GM12878 (cell line): ENCODE measurements around the gene LAMP5. TPM values are rescaled to one million over a fixed set of nuclear protein-coding genes. Genes with fewer than 3 reads are reported as not detected.

ENCODE experiments used
- ATAC-seq: fragments of 200-7000 bp; cut with Tn5 transposase; 3 replicates; pipeline ENCODE4 v1.9.1; 2020; ENCODE audit warnings: mild to moderate bottlenecking, moderate library complexity
- BruUV-seq: library from RNA; stranded (reverse); fragments of 400-500 nt; replicated peaks from 2 replicates; lab custom pipeline; 2021; lab: Mats Ljungman, UMichigan
- CTCF ChIA-PET: fragments of 300-600 bp; sonication (Branson Sonifier 250); formaldehyde crosslinking; extraction: SDS; loops from one replicate; lab custom pipeline; 2021; ENCODE audit warnings: inconsistent platforms; lab: Yijun Ruan, JAX
- POLR2A ChIA-PET: fragments of 350-600 bp; formaldehyde crosslinking; extraction: SDS; loops from one replicate; lab custom pipeline; 2021; ENCODE audit warnings: inconsistent platforms; lab: Charles Lee
- RAD21 ChIA-PET: fragments of 300-600 bp; sonication (Branson Sonifier 250); formaldehyde crosslinking; loops from one replicate; lab custom pipeline; 2023; ENCODE audit warnings: antibody characterized with exemption; ENCODE audit not compliant: unreplicated experiment; lab: Charles Lee
- SMC1A ChIA-PET: fragments of 300-600 bp; sonication (Branson Sonifier 250); formaldehyde crosslinking; loops from one replicate; lab custom pipeline; 2023; ENCODE audit not compliant: unreplicated experiment, uncharacterized antibody; lab: Charles Lee
- DNase-seq: peaks from one replicate; pipeline ENCODE4 v3.0.0-alpha.2; 2011; ENCODE audit warnings: low read depth, low spot score
- FAIRE-seq: peaks from 3 replicates; lab custom pipeline; 2011; peaks lifted over from hg19 to GRCh38; lab: Jason Lieb, UNC
- H2AFZ ChIP-seq: 2 replicates; pipeline ENCODE4 v1.6.0; 2011; ENCODE audit warnings: low read depth, low read length, control low read depth; ENCODE audit not compliant: control insufficient read depth
- H3K27ac ChIP-seq: 2 replicates; pipeline ENCODE4 v1.5.1; 2011; ENCODE audit warnings: control low read depth; ENCODE audit not compliant: control insufficient read depth, insufficient read depth
- H3K27me3 ChIP-seq, 2 experiments: replicated peaks in 1 of 2; 2 replicates each; pipeline versions ENCODE4 v1.6.0 to v1.6.1; 2011; ENCODE audit warnings: low read length in 1 of 2; ENCODE audit not compliant: control insufficient read depth in 2 of 2, insufficient read depth in 2 of 2
- H3K36me3 ChIP-seq, 2 experiments: 2 replicates each; pipeline ENCODE4 v1.5.1; 2011; ENCODE audit warnings: low read length in 1 of 2; ENCODE audit not compliant: control insufficient read depth in 2 of 2, insufficient read depth in 2 of 2
- H3K4me1 ChIP-seq: 2 replicates; pipeline ENCODE4 v1.6.1; 2011; ENCODE audit warnings: mild to moderate bottlenecking, low read length, moderate library complexity, mixed read lengths; ENCODE audit not compliant: control insufficient read depth, insufficient read depth
- H3K4me2 ChIP-seq: 2 replicates; pipeline ENCODE4 v1.6.0; 2011; ENCODE audit warnings: control low read depth; ENCODE audit not compliant: control insufficient read depth, insufficient read depth
- H3K4me3 ChIP-seq: fragments of 200-600 bp; sonication (generic); 2 replicates; pipeline ENCODE4 v1.5.1; 2016
- H3K79me2 ChIP-seq: 2 replicates; pipeline ENCODE4 v1.6.0; 2011; ENCODE audit warnings: low read length; ENCODE audit not compliant: control insufficient read depth, insufficient read depth
- H3K9ac ChIP-seq: 2 replicates; pipeline ENCODE4 v1.8.0; 2011; ENCODE audit warnings: low read length, control low read depth, mixed read lengths; ENCODE audit not compliant: control insufficient read depth, insufficient read depth
- H3K9me3 ChIP-seq: replicated peaks from 3 replicates; pipeline ENCODE4 v1.5.1; 2011; ENCODE audit warnings: mild to moderate bottlenecking, low read length; ENCODE audit not compliant: control insufficient read depth, insufficient read depth
- H4K20me1 ChIP-seq: 2 replicates; pipeline ENCODE4 v1.6.0; 2011; ENCODE audit not compliant: control insufficient read depth, insufficient read depth
- DPF2 ChIP-seq: fragments of 450-650 bp; IDR thresholded peaks from 2 replicates; pipeline ENCODE4 v1.6.1; 2017; ENCODE audit warnings: mild to moderate bottlenecking
- GATAD2B ChIP-seq: fragments of 450-650 bp; conservative IDR thresholded peaks from 2 replicates; pipeline ENCODE4 v1.6.1; 2017; ENCODE audit warnings: low read depth, mild to moderate bottlenecking, moderate library complexity
- NR2F1 ChIP-seq: fragments of 450-650 bp; conservative IDR thresholded peaks from 2 replicates; pipeline ENCODE4 v1.6.1; 2017; ENCODE audit warnings: mild to moderate bottlenecking
- SMAD1 ChIP-seq: fragments of 450-650 bp; IDR thresholded peaks from 2 replicates; pipeline ENCODE4 v1.6.1; 2018; ENCODE audit warnings: mild to moderate bottlenecking, low read depth; ENCODE audit not compliant: partially characterized antibody
- TAF1 ChIP-seq: IDR thresholded peaks from 2 replicates; pipeline ENCODE4 v1.6.1; 2011; ENCODE audit warnings: mild to moderate bottlenecking, low read depth, low read length, borderline replicate concordance
- USF1 ChIP-seq: IDR thresholded peaks from 2 replicates; pipeline ENCODE4 v1.6.1; 2011; ENCODE audit warnings: borderline replicate concordance, low read depth, mild to moderate bottlenecking, moderate library complexity, mixed read lengths, low read length; ENCODE audit not compliant: insufficient read depth; ENCODE audit errors: extremely low read length
- ZBTB4 ChIP-seq: fragments of 450-650 bp; formaldehyde crosslinking; IDR thresholded peaks from 2 replicates; pipeline ENCODE4 v1.4.0; 2022; ENCODE audit warnings: mild to moderate bottlenecking, moderate library complexity
- WGBS: methylation state at CpG from one replicate; pipeline ENCODE4 v1.1.6; 2016; ENCODE audit warnings: low lambda C conversion rate; ENCODE audit not compliant: insufficient replicate concordance, insufficient coverage; ENCODE audit errors: missing lambda C conversion rate; 5-methylcytosine and 5-hydroxymethylcytosine counted together
- in situ Hi-C: fragments of 300-500 bp; cut with MboI; formaldehyde crosslinking; loops from 9 replicates; pipeline ENCODE4 v1.14.3; 2018; ENCODE audit warnings: mixed read lengths
- intact Hi-C: fragments of 100-400 bp; cut with micrococcal nuclease; formaldehyde crosslinking; loops from one replicate; pipeline ENCODE4 v1.14.2; 2022; ENCODE audit not compliant: unreplicated experiment
- polyA plus RNA-seq, 11 experiments: library from polyadenylated mRNA; depleted of rRNA in 4 of 11; unstranded in 6 of 11; stranded (reverse) in 5 of 11; fragments of >200 nt; fragmentation: Nextera tagmentation in 4 of 11; fragmentation: Illumina TruSeq in 1 of 11; extraction: Ambion mirVana in 4 of 11; extraction: Trizol in 1 of 11; gene quantifications; 1 replicate in 1 of 11; 2 replicates in 10 of 11; pipeline versions ENCODE4 v1.2.1 to v1.2.3, GENCODE V29; 2011 to 2016; ENCODE audit warnings: inconsistent platforms in 2 of 11, missing spikeins in 2 of 11, low read depth in 1 of 11
- total RNA-seq, 4 experiments: library from RNA; depleted of rRNA in 3 of 4; stranded (reverse); fragments of >200 nt in 3 of 4; fragmentation: Illumina TruSeq in 1 of 4; extraction: Trizol in 1 of 4; gene quantifications; 2 replicates each; pipeline versions ENCODE4 v1.2.1 to v1.2.3, GENCODE V29; 2013 to 2021

The LAMP5 gene
- total and polyA plus RNA-seq, 10 of the 15 experiments (the other 5 are each of a cell fraction or from before 2014, with no cell fraction given), result 0.10 to 0.56 (median 0.49) TPM; not detected in 1

DNA sequence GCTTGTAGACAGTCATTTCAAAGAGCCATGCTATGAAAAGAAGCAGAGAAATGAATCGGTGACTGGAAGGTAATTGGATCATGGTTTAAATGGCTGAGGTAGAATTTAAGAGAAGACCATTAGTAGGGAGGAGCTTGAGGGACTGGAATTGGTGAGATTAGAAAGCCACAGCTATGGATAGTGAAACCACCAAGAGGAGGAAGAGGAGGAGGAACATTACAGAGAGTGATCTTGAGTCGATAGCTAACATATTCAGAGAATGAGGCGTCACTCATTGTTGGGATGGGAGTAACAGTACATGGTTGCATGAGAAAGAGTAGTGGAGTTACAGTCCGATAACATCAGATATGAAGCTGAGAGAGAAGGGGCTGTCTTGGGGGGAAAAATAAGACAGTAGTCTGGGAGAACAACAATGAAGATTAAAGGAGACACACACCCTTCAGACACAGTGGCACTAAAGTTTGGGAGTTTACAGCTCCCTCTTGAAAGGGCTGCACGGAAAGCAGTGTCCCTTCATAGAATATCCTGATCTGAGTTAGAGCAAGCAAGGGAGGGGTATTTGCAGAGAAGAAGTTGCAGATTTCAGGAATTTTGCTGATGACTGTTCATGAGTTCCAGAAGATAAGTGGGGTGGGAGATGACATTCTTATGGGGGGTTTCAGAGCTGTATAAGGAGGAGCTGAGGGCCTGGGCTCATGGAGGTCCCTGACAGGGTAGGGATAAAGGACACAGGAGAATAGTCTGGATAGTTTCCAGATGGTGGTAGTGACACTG is 15.1 kb upstream of the LAMP5 start:
- no peaks in the 10 kb centered on the region for H3K36me3 ChIP-seq
- H3K4me3 ChIP-seq, result no peak overlapping the region
- no peak overlapping the region for H2AFZ ChIP-seq
- POLR2A ChIA-PET, result no interaction called here
- intact Hi-C loops (no loop called here), in situ Hi-C loops (no loop called here)
- H3K4me1 ChIP-seq, result peaks cover 8% of the 10 kb centered on the region; the same call in 1 of the 2 replicates
- no peaks in the 10 kb centered on the region for H3K27me3 ChIP-seq
- ATAC-seq, result no peak
- 47% methylated on average over 5 of the region's 5 CpGs for WGBS
- no peak overlapping the region for H3K4me2 ChIP-seq
- no peaks in the 10 kb centered on the region; the same call in 2 of the 3 replicates for H3K9me3 ChIP-seq
- BruUV-seq, result no TSS peak
- SMC1A ChIA-PET, result no interaction called here
- H3K79me2 ChIP-seq, result no peaks in the 10 kb centered on the region
- CTCF ChIA-PET, result interaction anchor here (1.2 kb wide), 1 partner anchor 91 kb away, joined by 4 read pairs; no protein-coding TSS in a partner anchor
- FAIRE-seq, result no peak
- no peaks in the 10 kb centered on the region for H4K20me1 ChIP-seq
- RAD21 ChIA-PET, result no interaction called here
- H3K27ac ChIP-seq, result no peak overlapping the region
- TF ChIP-seq NR2F1 (no peak), SMAD1 (no peak), DPF2 (no peak), GATAD2B (no peak), ZBTB4 (CRISPR knock-in tag) (no peak), TAF1 (no peak), USF1 (no peak)
- no peak for DNase-seq
- H3K9ac ChIP-seq, result no peak overlapping the region
